ENCODE measurements around the gene ADAMTS14.

DNA sequence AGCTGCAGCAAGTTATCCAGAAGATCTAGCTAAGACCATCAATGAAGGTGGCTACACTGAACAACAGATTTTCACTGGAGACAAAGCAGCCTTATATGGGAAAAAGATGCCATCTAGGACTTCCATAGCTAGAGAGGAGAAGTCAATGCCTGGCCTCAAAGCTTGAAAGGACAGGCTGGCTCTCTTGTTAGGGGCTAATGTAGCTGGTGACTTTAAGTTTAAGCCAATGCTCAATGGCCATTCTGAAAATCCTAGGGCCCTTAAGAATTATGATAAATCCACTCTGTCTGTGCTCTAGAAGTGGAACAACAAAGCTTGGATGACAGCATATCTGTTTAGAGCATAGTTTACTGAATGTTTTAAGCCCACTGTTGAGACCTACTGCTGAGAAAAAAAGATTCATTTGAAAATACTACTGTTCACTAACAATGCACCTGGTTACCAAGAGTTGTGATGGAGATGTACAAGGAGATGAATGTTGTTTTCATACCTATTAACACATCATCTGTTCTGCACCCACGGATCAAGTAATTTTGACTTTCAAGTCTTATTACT lies 13.6 kb upstream of the ADAMTS14 start:
- TF ChIP-seq POLR2A (IDR thresholded peaks at IDR 0.05) = no peak
- TF ChIP-seq, protein P1, sequence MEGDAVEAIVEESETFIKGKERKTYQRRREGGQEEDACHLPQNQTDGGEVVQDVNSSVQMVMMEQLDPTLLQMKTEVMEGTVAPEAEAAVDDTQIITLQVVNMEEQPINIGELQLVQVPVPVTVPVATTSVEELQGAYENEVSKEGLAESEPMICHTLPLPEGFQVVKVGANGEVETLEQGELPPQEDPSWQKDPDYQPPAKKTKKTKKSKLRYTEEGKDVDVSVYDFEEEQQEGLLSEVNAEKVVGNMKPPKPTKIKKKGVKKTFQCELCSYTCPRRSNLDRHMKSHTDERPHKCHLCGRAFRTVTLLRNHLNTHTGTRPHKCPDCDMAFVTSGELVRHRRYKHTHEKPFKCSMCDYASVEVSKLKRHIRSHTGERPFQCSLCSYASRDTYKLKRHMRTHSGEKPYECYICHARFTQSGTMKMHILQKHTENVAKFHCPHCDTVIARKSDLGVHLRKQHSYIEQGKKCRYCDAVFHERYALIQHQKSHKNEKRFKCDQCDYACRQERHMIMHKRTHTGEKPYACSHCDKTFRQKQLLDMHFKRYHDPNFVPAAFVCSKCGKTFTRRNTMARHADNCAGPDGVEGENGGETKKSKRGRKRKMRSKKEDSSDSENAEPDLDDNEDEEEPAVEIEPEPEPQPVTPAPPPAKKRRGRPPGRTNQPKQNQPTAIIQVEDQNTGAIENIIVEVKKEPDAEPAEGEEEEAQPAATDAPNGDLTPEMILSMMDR (IDR thresholded peaks at IDR 0.05) = no peak
